ENCODE measurements around the gene SAE1. TPM values are rescaled to one million over a fixed set of nuclear protein-coding genes. Genes with fewer than 3 reads are reported as not detected.

SAE1 gene
- total RNA-seq, 1 donor from 2014 or later: 124 TPM

- no peak for DNase-seq (ENCODE audit: extremely low read depth, low read depth, low spot score)
These were observed 78.9 kb downstream of the SAE1 start for GRCh38 chr19:47209319-47210179.

- no peak for DNase-seq (ENCODE audit: extremely low read depth, low read depth, low spot score)
These were observed 79.5 kb downstream of the SAE1 start for GRCh38 chr19:47210180-47210490.

- DNase-seq (ENCODE audit: extremely low read depth, low read depth, low spot score): no peak
These were observed 80.2 kb downstream of the SAE1 start for GRCh38 chr19:47210689-47211316.

- DNase-seq (ENCODE audit: extremely low read depth, low read depth, low spot score): no peak
These were observed 84.9 kb downstream of the SAE1 start for GRCh38 chr19:47215581-47215980.

GRCh38 chr19:47221080-47221841 is 90.6 kb downstream of the SAE1 start:
- no peak for DNase-seq (ENCODE audit: extremely low read depth, low read depth, low spot score)

- no peak for DNase-seq (ENCODE audit: extremely low read depth, low read depth, low spot score)
These were observed 91.3 kb downstream of the SAE1 start for GRCh38 chr19:47221890-47222289.

- DNase-seq (ENCODE audit: extremely low read depth, low read depth, low spot score): no peak
These were observed 95.3 kb downstream of the SAE1 start for GRCh38 chr19:47225746-47226425.

GRCh38 chr19:47226426-47227351 is 96.1 kb downstream of the SAE1 start:
- no peak for DNase-seq (ENCODE audit: extremely low read depth, low read depth, low spot score)

- no peak for DNase-seq (ENCODE audit: extremely low read depth, low read depth, low spot score)
These were observed 96.9 kb downstream of the SAE1 start for GRCh38 chr19:47227352-47228167.

GRCh38 chr19:47228168-47228936 is 97.7 kb downstream of the SAE1 start:
- no peak for DNase-seq (ENCODE audit: extremely low read depth, low read depth, low spot score)

- no peak for DNase-seq (ENCODE audit: extremely low read depth, low read depth, low spot score)
These were observed 98.5 kb downstream of the SAE1 start for GRCh38 chr19:47228937-47229675.

GRCh38 chr19:47229676-47230053 is 99.0 kb downstream of the SAE1 start:
- DNase-seq (ENCODE audit: extremely low read depth, low read depth, low spot score): no peak

- no peak for DNase-seq (ENCODE audit: extremely low read depth, low read depth, low spot score)
These were observed 99.7 kb downstream of the SAE1 start for GRCh38 chr19:47230054-47230920.

GRCh38 chr19:47230921-47231214 is 100.2 kb downstream of the SAE1 start, which contains the start of gene BBC3:
TSS of gene BBC3 (minus strand) at chr19:47231199. CDS start at chr19:47228431, 2,768 bp downstream.
- DNase-seq (ENCODE audit: extremely low read depth, low read depth, low spot score): no peak

GRCh38 chr19:47231215-47232054 is 100.8 kb downstream of the SAE1 start:
- DNase-seq (ENCODE audit: extremely low read depth, low read depth, low spot score): no peak

Measured in glomerular endothelial cell (primary cell).